Endothelial cell of umbilical vein (primary cell): Measurements from ENCODE around the gene GNA12.

Experiments
- CTCF ChIP-seq, 2 donors: IDR thresholded peaks; 1 replicate in 1 of 2; 2 replicates in 1 of 2; pipeline ENCODE4 v1.5.1; 2011; ENCODE audit warnings: low read length in 2 of 2, mild to moderate bottlenecking in 2 of 2, moderate library complexity in 2 of 2, control low read depth in 1 of 2, inconsistent platforms in 1 of 2, low read depth in 1 of 2; ENCODE audit not compliant: insufficient read depth in 1 of 2; ENCODE audit errors: extremely low read depth in 1 of 2
- EZH2 ChIP-seq: IDR thresholded peaks from 2 replicates; pipeline ENCODE4 v1.6.1; 2012; ENCODE audit warnings: borderline replicate concordance, low read depth, mild to moderate bottlenecking, moderate library complexity, low read length, inconsistent platforms; ENCODE audit not compliant: severe bottlenecking
- GATA2 ChIP-seq: IDR thresholded peaks from 2 replicates; pipeline ENCODE4 v1.7.0; 2011; ENCODE audit warnings: low read depth, mild to moderate bottlenecking, moderate library complexity, mixed read lengths, low read length; ENCODE audit not compliant: insufficient read length, insufficient read depth
- MYC ChIP-seq: IDR thresholded peaks from one replicate; pipeline ENCODE4 v1.6.1; 2011; ENCODE audit warnings: mild to moderate bottlenecking, low read depth, low read length
- POLR2A ChIP-seq: IDR thresholded peaks from 2 replicates; pipeline ENCODE4 v1.6.1; 2012; ENCODE audit warnings: low read depth, mild to moderate bottlenecking, control low read depth, low read length
- POLR2AphosphoS5 ChIP-seq: IDR thresholded peaks from 2 replicates; pipeline ENCODE4 v1.6.1; 2012; ENCODE audit warnings: low read depth, mild to moderate bottlenecking, control low read depth, low read length, moderate library complexity; ENCODE audit not compliant: insufficient read depth

GRCh38 chr7:2792235-2792634, 51.9 kb downstream of the GNA12 start:
- no peak for TF ChIP-seq CTCF (IDR thresholded peaks at IDR 0.05; ENCODE audit: extremely low read depth in 1 of 2, insufficient read depth in 1 of 2, low read depth in 1 of 2, low read length in 2 of 2)
- TF ChIP-seq POLR2A, result no peak
- TF ChIP-seq EZH2, result no peak
- no peak for TF ChIP-seq POLR2AphosphoS5
- TF ChIP-seq GATA2, result no peak
- TF ChIP-seq MYC, result no peak
